MM.1S (cell line): ENCODE measurements around the gene SNRNP48.

Source experiments
- DNase-seq: peaks from one replicate; pipeline ENCODE4 v3.0.0-alpha.2; 2015
- H2AFZ ChIP-seq: fragments of 300-600 bp; sonication (generic); 2 replicates; pipeline ENCODE4 v1.6.0; 2016; ENCODE audit warnings: antibody characterized with exemption, low read length
- H3F3A ChIP-seq: fragments of 300-600 bp; sonication (generic); 2 replicates; pipeline ENCODE4 v1.6.1; 2016; ENCODE audit warnings: mild to moderate bottlenecking, antibody characterized with exemption, low read length, moderate library complexity, mixed read lengths; ENCODE audit not compliant: insufficient read depth
- H3K27ac ChIP-seq: fragments of 300-600 bp; sonication (generic); 2 replicates; pipeline ENCODE4 v1.5.1; 2016; ENCODE audit warnings: mild to moderate bottlenecking, low read length
- H3K27me3 ChIP-seq: fragments of 300-600 bp; sonication (generic); replicated peaks from 2 replicates; pipeline ENCODE4 v1.6.0; 2016; ENCODE audit warnings: low read length; ENCODE audit not compliant: insufficient read depth
- H3K36me3 ChIP-seq: fragments of 300-600 bp; sonication (generic); replicated peaks from 2 replicates; pipeline ENCODE4 v1.6.1; 2016; ENCODE audit warnings: mild to moderate bottlenecking, low read length, mixed read lengths; ENCODE audit not compliant: insufficient read depth
- H3K4me1 ChIP-seq: fragments of 300-600 bp; sonication (generic); 2 replicates; pipeline ENCODE4 v1.6.1; 2016; ENCODE audit warnings: low read length, mixed read lengths
- H3K4me2 ChIP-seq: fragments of 300-600 bp; sonication (generic); 2 replicates; pipeline ENCODE4 v1.6.0; 2016; ENCODE audit warnings: low read depth, low read length
- H3K4me3 ChIP-seq: fragments of 300-600 bp; sonication (generic); 2 replicates; pipeline ENCODE4 v1.5.1; 2016; ENCODE audit warnings: low read length, mixed read lengths
- H3K79me2 ChIP-seq: fragments of 300-600 bp; sonication (generic); 2 replicates; pipeline ENCODE4 v1.6.1; 2016; ENCODE audit warnings: mixed run types, low read length, mixed read lengths
- H3K9ac ChIP-seq: fragments of 300-600 bp; sonication (generic); 2 replicates; pipeline ENCODE4 v1.6.1; 2016; ENCODE audit warnings: low read length, mixed read lengths
- H3K9me2 ChIP-seq: fragments of 300-600 bp; sonication (generic); replicated peaks from 2 replicates; pipeline ENCODE4 v1.6.1; 2016; ENCODE audit warnings: mild to moderate bottlenecking, low read length, mixed read lengths; ENCODE audit not compliant: insufficient read depth
- H3K9me3 ChIP-seq: fragments of 300-600 bp; sonication (generic); replicated peaks from 2 replicates; pipeline ENCODE4 v1.6.1; 2016; ENCODE audit warnings: mild to moderate bottlenecking, low read length, mixed read lengths; ENCODE audit not compliant: insufficient read depth
- H4K20me1 ChIP-seq: fragments of 300-600 bp; sonication (generic); 2 replicates; pipeline ENCODE4 v1.6.1; 2016; ENCODE audit warnings: mild to moderate bottlenecking, low read length, moderate library complexity, mixed read lengths; ENCODE audit not compliant: insufficient read depth
- EZH2 ChIP-seq: fragments of 300-600 bp; sonication (generic); optimal IDR thresholded peaks from 2 replicates; pipeline ENCODE3; 2017; ENCODE audit warnings: low read depth, mild to moderate bottlenecking, antibody characterized with exemption, low read length, mixed read lengths
- EZH2phosphoT487 ChIP-seq: fragments of 300-600 bp; sonication (generic); IDR thresholded peaks from 2 replicates; pipeline ENCODE4 v1.6.1; 2018; ENCODE audit warnings: antibody characterized with exemption, low read length
- TF ChIP-seq, protein P1 (sequence below): fragments of 300-600 bp; sonication (generic); IDR thresholded peaks from 2 replicates; pipeline ENCODE4 v1.5.1; 2016; ENCODE audit warnings: antibody characterized with exemption, low read length, mixed read lengths

SNRNP48 gene

DNA sequence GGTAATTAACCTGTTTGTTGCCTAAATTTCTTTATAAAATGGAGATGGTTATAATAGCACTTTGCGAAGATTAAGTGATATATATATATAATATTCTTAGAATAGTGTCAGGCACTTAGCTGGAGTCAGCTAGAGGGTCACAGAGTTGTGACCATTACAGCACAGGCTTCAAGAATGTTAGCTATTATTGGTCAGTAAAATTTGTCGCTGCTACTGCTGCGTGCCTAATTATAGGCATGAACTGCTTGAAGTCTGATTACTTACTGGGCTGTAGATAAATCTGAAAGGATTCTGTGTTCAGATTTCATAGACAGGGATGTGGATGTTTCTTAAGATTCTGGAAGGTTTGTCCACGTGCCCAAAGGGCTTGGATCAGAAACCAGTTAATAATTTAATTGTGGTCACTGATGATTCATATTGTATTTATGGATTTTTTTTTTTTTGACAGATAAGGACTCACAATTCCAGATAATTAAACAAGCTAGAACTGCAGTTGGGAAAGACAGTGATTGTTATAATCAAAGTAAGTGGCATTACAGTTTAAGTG is 4.7 kb downstream of the SNRNP48 start:
- H3K79me2 ChIP-seq: peaks cover 32% of the 10 kb centered on the region
- H3K9me2 ChIP-seq: no peaks in the 10 kb centered on the region
- H3K9ac ChIP-seq: no peak overlapping the region
- H3K4me2 ChIP-seq: no peak overlapping the region
- H2AFZ ChIP-seq: no peak overlapping the region
- no peaks in the 10 kb centered on the region for H3K27me3 ChIP-seq
- H4K20me1 ChIP-seq: no peaks in the 10 kb centered on the region
- H3K9me3 ChIP-seq: no peaks in the 10 kb centered on the region
- H3K27ac ChIP-seq: no peak overlapping the region
- H3K4me1 ChIP-seq: peaks cover 5% of the 10 kb centered on the region; the same call in 1 of the 2 replicates
- TF ChIP-seq EZH2phosphoT487 (no peak), EZH2 (no peak)
- TF ChIP-seq, protein P1, sequence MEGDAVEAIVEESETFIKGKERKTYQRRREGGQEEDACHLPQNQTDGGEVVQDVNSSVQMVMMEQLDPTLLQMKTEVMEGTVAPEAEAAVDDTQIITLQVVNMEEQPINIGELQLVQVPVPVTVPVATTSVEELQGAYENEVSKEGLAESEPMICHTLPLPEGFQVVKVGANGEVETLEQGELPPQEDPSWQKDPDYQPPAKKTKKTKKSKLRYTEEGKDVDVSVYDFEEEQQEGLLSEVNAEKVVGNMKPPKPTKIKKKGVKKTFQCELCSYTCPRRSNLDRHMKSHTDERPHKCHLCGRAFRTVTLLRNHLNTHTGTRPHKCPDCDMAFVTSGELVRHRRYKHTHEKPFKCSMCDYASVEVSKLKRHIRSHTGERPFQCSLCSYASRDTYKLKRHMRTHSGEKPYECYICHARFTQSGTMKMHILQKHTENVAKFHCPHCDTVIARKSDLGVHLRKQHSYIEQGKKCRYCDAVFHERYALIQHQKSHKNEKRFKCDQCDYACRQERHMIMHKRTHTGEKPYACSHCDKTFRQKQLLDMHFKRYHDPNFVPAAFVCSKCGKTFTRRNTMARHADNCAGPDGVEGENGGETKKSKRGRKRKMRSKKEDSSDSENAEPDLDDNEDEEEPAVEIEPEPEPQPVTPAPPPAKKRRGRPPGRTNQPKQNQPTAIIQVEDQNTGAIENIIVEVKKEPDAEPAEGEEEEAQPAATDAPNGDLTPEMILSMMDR: no peak
- no peak for DNase-seq
- no peaks in the 10 kb centered on the region for H3F3A ChIP-seq
- no peak overlapping the region for H3K4me3 ChIP-seq
- peaks cover 11% of the 10 kb centered on the region; the same call in 1 of the 2 replicates for H3K36me3 ChIP-seq

DNA sequence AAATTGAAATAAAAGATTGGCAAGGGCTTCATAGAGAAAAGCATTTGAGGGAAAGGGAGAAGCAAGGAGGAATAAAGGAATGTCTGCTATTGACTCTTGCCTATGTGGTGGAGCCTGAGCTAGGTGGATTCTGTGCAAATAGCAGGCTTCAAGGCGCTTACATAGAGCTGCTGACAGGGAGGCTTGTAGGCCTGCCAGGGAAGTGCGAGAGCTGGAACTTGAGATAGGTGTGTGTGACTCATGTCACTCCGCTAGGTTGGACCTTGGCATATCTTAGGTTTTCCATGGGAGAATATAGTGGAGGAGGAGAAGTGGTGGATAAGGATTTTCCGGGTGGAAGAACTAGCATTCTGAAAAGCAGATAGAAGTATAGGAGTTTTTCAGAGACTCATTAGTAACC is 14.0 kb downstream of the SNRNP48 start:
- TF ChIP-seq EZH2 (no peak), EZH2phosphoT487 (no peak)
- TF ChIP-seq, protein P1: no peak
- Histone ChIP-seq H3K9me2 (no peaks in the 10 kb centered on the region), H3K36me3 (peaks cover 20% of the 10 kb centered on the region; the same call in 1 of the 2 replicates), H3K79me2 (no peaks in the 10 kb centered on the region), H3K27me3 (no peaks in the 10 kb centered on the region), H3K27ac (no peak overlapping the region), H3K9ac (no peak overlapping the region), H3K4me3 (no peak overlapping the region), H2AFZ (no peak overlapping the region), H3K9me3 (no peaks in the 10 kb centered on the region), H3F3A (no peaks in the 10 kb centered on the region), H3K4me1 (no peaks in the 10 kb centered on the region), H3K4me2 (no peak overlapping the region), H4K20me1 (no peaks in the 10 kb centered on the region)
- no peak for DNase-seq

DNA sequence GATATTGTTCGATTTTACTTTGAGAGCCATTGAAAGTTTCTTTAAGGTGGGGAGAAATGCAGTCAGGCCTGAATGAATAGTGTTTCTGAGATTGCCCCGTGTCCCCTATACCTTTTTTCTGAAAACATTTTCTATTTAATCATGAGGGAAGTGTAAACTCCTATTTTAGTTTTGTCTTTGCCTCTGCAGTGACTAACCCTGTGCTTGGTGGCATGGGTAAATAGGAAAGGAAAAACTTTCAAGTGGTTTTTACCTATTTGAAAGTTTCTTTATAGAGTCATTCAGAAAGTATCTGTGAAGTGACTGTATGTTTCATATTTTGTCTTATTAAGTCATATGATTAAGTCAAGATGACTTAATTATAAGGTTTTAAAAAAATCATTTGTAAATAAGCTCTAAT is 14.5 kb downstream of the SNRNP48 start:
- TF ChIP-seq EZH2 (no peak), EZH2phosphoT487 (no peak)
- TF ChIP-seq, protein P1: no peak
- H3K27ac ChIP-seq: no peak overlapping the region
- H3K4me3 ChIP-seq: no peak overlapping the region
- no peaks in the 10 kb centered on the region for H3K79me2 ChIP-seq
- no peak overlapping the region for H3K4me2 ChIP-seq
- H3K27me3 ChIP-seq: no peaks in the 10 kb centered on the region
- peaks cover 22% of the 10 kb centered on the region; the same call in 1 of the 2 replicates for H3K36me3 ChIP-seq
- H3K4me1 ChIP-seq: no peaks in the 10 kb centered on the region
- no peaks in the 10 kb centered on the region for H3K9me2 ChIP-seq
- H4K20me1 ChIP-seq: no peaks in the 10 kb centered on the region
- no peaks in the 10 kb centered on the region for H3K9me3 ChIP-seq
- no peak overlapping the region for H2AFZ ChIP-seq
- no peak for DNase-seq
- H3F3A ChIP-seq: no peaks in the 10 kb centered on the region
- H3K9ac ChIP-seq: no peak overlapping the region
